Testis (tissue), 2 donors: ENCODE data around the gene STAM.

ENCODE experiments used
- POLR2A ChIP-seq: fragments of 450-650 bp; IDR thresholded peaks from one replicate; pipeline ENCODE4 v1.6.1; 2017; ENCODE audit warnings: antibody characterized with exemption, mild to moderate bottlenecking, moderate library complexity
- TF ChIP-seq, protein P1 (sequence below), 3 experiments: fragments of 450-650 bp in 2 of 3; fragments of 200-600 bp in 1 of 3; sonication (generic) in 1 of 3; IDR thresholded peaks; one replicate each; pipeline ENCODE4 v1.5.1; 2016 to 2019; ENCODE audit warnings: antibody characterized with exemption in 3 of 3, mild to moderate bottlenecking in 2 of 3, moderate library complexity in 1 of 3

DNA sequence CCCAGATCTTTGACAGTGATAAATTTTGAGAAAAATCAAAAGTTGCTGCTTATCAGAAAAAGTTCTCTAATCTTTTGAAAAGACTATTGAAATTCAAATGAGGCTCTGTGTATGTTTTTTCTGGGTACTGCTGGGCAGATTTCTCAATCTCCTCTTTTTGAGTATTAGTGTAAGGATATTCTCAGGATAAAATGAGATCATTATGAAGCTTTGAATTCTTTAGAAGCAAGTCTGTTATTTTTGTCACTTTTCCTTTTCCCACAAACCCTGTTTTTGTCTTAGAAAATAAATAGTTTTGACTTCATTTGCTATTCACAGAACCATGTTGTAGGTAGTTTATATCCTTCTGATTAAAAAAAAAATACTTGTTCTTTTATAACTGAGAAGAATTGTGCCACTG, 7.9 kb downstream of the STAM start:
- TF ChIP-seq POLR2A = no peak
- TF ChIP-seq, protein P1, sequence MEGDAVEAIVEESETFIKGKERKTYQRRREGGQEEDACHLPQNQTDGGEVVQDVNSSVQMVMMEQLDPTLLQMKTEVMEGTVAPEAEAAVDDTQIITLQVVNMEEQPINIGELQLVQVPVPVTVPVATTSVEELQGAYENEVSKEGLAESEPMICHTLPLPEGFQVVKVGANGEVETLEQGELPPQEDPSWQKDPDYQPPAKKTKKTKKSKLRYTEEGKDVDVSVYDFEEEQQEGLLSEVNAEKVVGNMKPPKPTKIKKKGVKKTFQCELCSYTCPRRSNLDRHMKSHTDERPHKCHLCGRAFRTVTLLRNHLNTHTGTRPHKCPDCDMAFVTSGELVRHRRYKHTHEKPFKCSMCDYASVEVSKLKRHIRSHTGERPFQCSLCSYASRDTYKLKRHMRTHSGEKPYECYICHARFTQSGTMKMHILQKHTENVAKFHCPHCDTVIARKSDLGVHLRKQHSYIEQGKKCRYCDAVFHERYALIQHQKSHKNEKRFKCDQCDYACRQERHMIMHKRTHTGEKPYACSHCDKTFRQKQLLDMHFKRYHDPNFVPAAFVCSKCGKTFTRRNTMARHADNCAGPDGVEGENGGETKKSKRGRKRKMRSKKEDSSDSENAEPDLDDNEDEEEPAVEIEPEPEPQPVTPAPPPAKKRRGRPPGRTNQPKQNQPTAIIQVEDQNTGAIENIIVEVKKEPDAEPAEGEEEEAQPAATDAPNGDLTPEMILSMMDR (IDR thresholded peaks at IDR 0.05) = no peak
